ENCODE results near the gene SMARCC2. TPM values are rescaled to one million over a fixed set of nuclear protein-coding genes. Genes with fewer than 3 reads are reported as not detected.

SMARCC2 gene
- polyA plus RNA-seq, 2 of the 4 experiments (the other 2 are of a cell fraction), result 51.9 to 83.9 TPM

DNA sequence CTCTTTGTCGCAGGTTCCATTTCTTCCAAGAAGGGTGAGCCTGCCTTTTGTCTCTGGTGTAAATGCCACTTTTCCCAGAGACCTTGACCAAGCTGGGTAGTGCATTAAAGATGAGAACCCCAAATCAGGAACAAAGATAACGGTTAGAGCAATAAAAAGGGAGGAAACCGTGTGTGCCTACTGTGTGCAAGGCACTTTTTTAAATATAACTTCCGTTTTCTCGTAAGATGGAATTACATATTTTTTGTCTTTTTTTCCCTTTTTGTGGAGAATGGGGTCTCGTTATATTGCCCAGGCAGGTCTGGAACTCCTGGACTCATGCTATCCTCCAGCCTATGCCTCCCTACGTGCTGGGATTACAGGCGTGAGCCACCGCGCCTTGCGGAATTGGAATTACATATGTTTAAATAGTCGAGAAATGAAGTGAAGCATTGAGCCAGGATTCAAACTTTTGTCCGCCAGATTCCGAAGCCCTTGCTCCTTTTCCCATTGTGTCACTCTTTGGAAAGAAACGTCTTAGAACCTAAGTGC is 34.4 kb upstream of the SMARCC2 start:
- peak; percentile 11 to 14; a peak in 5 of 6 replicates for ATAC-seq
- WGBS (ENCODE audit: missing lambda C conversion rate), result 24% methylated on average over 15 of the region's 15 CpGs

DNA sequence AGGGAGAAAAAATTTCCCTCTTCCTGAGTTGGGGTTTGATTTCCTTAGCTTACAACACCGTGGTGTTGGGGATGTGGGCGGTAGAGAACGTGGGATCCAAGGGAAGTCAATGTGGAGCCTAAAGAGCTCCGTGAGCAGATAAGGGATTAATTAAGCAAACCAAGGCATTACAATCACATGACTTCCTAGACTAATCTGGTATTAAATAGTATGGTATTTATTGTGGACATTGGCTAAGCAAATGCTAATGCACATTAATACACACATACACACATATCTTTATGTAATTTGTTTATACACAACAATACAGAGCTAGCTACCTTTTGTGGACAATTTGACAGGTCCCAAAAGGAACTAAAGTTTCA is 33.2 kb upstream of the SMARCC2 start:
- ChIA-PET CTCF (interaction anchor here (0.5 to 4.2 kb wide), 26 partner anchors 9 to 484 kb away, joined by 3 to 67 read pairs (median 4); partner anchors contain the start of genes ANKRD52, SMARCC2 and ZC3H10), POLR2A (interaction anchor here (0.9 to 2.3 kb wide), 15 partner anchors 8 to 137 kb away, joined by 3 to 34 read pairs (median 8); partner anchors contain the start of genes ANKRD52, COQ10A, ESYT1 and PA2G4)
- ATAC-seq (no peak), DNase-seq (ENCODE audit: low read depth in 1 of 2, low spot score in 1 of 2) (no peak), FAIRE-seq (no peak)
- peaks cover 26% of the 10 kb centered on the region for H3K4me1 ChIP-seq
- 46% methylated on average over 4 of the region's 4 CpGs for WGBS (ENCODE audit: missing lambda C conversion rate)
- TF ChIP-seq MAX (IDR thresholded peaks at IDR 0.05) (no peak), ZFP36 (IDR thresholded peaks at IDR 0.05; ENCODE audit: borderline replicate concordance, partially characterized antibody) (no peak), HEYL (CRISPR knock-in tag; IDR thresholded peaks at IDR 0.05) (no peak), RCOR1 (IDR thresholded peaks at IDR 0.05; ENCODE audit: low read depth, low read length) (no peak), NFE2L2 (conservative IDR thresholded peaks at IDR 0.05; ENCODE audit: low read length) (no peak), BHLHE40 (IDR thresholded peaks at IDR 0.05; ENCODE audit: low read depth, low read length) (no peak), EHMT2 (IDR thresholded peaks at IDR 0.05; ENCODE audit: low read depth) (no peak), HOXB5 (CRISPR knock-in tag; IDR thresholded peaks at IDR 0.05) (no peak), KDM1A (IDR thresholded peaks at IDR 0.05; ENCODE audit: low read depth) (no peak), GATA3 (IDR thresholded peaks at IDR 0.05; ENCODE audit: borderline replicate concordance) (no peak), RNF2 (IDR thresholded peaks at IDR 0.05; ENCODE audit: borderline replicate concordance, low read depth) (no peak), POLR2A (IDR thresholded peaks at IDR 0.05; ENCODE audit: low read length) (no peak), HOXA7 (CRISPR knock-in tag; IDR thresholded peaks at IDR 0.05) (no peak)
- TF ChIP-seq, protein P1, sequence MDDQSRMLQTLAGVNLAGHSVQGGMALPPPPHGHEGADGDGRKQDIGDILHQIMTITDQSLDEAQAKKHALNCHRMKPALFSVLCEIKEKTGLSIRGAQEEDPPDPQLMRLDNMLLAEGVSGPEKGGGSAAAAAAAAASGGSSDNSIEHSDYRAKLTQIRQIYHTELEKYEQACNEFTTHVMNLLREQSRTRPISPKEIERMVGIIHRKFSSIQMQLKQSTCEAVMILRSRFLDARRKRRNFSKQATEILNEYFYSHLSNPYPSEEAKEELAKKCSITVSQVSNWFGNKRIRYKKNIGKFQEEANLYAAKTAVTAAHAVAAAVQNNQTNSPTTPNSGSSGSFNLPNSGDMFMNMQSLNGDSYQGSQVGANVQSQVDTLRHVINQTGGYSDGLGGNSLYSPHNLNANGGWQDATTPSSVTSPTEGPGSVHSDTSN (IDR thresholded peaks at IDR 0.05), result no peak
- H3K27ac ChIP-seq, result peak overlapping the region; percentile 91 to 94
- H3K4me2 ChIP-seq, result peak overlapping the region; percentile 71
- H3K4me3 ChIP-seq, result peak overlapping the region; percentile 71
- H3K9me3 ChIP-seq, result no peaks in the 10 kb centered on the region

More for the DNA sequence above, 34.4 kb upstream of the SMARCC2 start:
- ChIA-PET CTCF (interaction anchor here (0.9 to 4.2 kb wide), 15 partner anchors 10 to 104 kb away, joined by 3 to 67 read pairs (median 6); partner anchors contain the start of genes SMARCC2 and ZC3H10), POLR2A (no interaction called here)
- FAIRE-seq (no peak), DNase-seq (ENCODE audit: low read depth in 1 of 2, low spot score in 1 of 2) (no peak)
- Histone ChIP-seq H3K4me1 (peaks cover 26% of the 10 kb centered on the region), H3K27ac (peak overlapping the region; percentile 76 to 94), H3K4me3 (peak overlapping the region; percentile 30), H3K9me3 (no peaks in the 10 kb centered on the region), H3K4me2 (peak overlapping the region; percentile 86)
- TF ChIP-seq HOXA7 (CRISPR knock-in tag; IDR thresholded peaks at IDR 0.05) (no peak), GATA3 (IDR thresholded peaks at IDR 0.05; ENCODE audit: borderline replicate concordance) (0 out of 2 replicates have a peak, but pooled peaks have one; percentile 16)

GRCh38 chr12:56221757-56222530 is 32.7 kb upstream of the SMARCC2 start, which contains the start of gene RNF41:
Gene RNF41, minus strand, starts transcription at chr12:56221922. Its CDS starts 7,875 bp downstream, at chr12:56214047.
- 8% methylated on average over 33 of the region's 42 CpGs for WGBS (ENCODE audit: missing lambda C conversion rate)
- peak within 1 kb of the TSS; percentile 94 for H3K4me2 ChIP-seq
- POLR2A ChIA-PET, result interaction anchor here (0.8 to 2.3 kb wide), 23 partner anchors 9 to 287 kb away, joined by 3 to 34 read pairs (median 5); partner anchors contain the start of genes ANKRD52, COQ10A, ESYT1 and PA2G4
- peak within 1 kb of the TSS; percentile 71 for H3K4me3 ChIP-seq
- ATAC-seq (peak; percentile 82 to 89), FAIRE-seq (no peak), DNase-seq (ENCODE audit: low read depth in 1 of 2, low spot score in 1 of 2) (peak; percentile 97 to 100)
- CTCF ChIA-PET, result interaction anchor here (0.5 to 4.2 kb wide), 28 partner anchors 10 to 483 kb away, joined by 3 to 67 read pairs (median 4); partner anchors contain the start of genes ANKRD52, SMARCC2 and ZC3H10
- peak within 1 kb of the TSS; percentile 91 to 94 for H3K27ac ChIP-seq
- H3K4me1 ChIP-seq, result peaks cover 26% of the 10 kb centered on the region
- H3K9me3 ChIP-seq, result no peaks in the 10 kb centered on the region
- TF ChIP-seq TP53 (CRISPR knock-in tag; IDR thresholded peaks at IDR 0.05) (no peak), ESRRA (IDR thresholded peaks at IDR 0.05; ENCODE audit: borderline replicate concordance, low read length) (no peak), POLR2AphosphoS2 (conservative IDR thresholded peaks at IDR 0.05; ENCODE audit: low read length) (no peak), KDM1A (IDR thresholded peaks at IDR 0.05; ENCODE audit: low read depth) (no peak), HDAC2 (IDR thresholded peaks at IDR 0.05) (no peak), CEBPB (IDR thresholded peaks at IDR 0.05) (0 out of 4 replicates have a peak, but pooled peaks of 1 of the 2 experiments have one; percentile 19), HOXA7 (CRISPR knock-in tag; IDR thresholded peaks at IDR 0.05) (no peak), TFCP2L1 (CRISPR knock-in tag; IDR thresholded peaks at IDR 0.05) (no peak), HES2 (IDR thresholded peaks at IDR 0.05) (no peak), RFX5 (IDR thresholded peaks at IDR 0.05) (peak; percentile 13; the same call in 1 of the 2 replicates), BCL3 (IDR thresholded peaks at IDR 0.05) (peak; percentile 93; the same call in 1 of the 3 replicates)
- TF ChIP-seq, protein P2, sequence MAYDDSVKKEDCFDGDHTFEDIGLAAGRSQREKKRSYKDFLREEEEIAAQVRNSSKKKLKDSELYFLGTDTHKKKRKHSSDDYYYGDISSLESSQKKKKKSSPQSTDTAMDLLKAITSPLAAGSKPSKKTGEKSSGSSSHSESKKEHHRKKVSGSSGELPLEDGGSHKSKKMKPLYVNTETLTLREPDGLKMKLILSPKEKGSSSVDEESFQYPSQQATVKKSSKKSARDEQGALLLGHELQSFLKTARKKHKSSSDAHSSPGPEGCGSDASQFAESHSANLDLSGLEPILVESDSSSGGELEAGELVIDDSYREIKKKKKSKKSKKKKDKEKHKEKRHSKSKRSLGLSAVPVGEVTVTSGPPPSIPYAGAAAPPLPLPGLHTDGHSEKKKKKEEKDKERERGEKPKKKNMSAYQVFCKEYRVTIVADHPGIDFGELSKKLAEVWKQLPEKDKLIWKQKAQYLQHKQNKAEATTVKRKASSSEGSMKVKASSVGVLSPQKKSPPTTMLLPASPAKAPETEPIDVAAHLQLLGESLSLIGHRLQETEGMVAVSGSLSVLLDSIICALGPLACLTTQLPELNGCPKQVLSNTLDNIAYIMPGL (CRISPR knock-in tag; IDR thresholded peaks at IDR 0.05; ENCODE audit: borderline replicate concordance), result no peak
- TF ChIP-seq, protein P3, sequence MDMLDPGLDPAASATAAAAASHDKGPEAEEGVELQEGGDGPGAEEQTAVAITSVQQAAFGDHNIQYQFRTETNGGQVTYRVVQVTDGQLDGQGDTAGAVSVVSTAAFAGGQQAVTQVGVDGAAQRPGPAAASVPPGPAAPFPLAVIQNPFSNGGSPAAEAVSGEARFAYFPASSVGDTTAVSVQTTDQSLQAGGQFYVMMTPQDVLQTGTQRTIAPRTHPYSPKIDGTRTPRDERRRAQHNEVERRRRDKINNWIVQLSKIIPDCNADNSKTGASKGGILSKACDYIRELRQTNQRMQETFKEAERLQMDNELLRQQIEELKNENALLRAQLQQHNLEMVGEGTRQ (IDR thresholded peaks at IDR 0.05), result no peak
- TF ChIP-seq, protein P4, sequence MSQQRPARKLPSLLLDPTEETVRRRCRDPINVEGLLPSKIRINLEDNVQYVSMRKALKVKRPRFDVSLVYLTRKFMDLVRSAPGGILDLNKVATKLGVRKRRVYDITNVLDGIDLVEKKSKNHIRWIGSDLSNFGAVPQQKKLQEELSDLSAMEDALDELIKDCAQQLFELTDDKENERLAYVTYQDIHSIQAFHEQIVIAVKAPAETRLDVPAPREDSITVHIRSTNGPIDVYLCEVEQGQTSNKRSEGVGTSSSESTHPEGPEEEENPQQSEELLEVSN (IDR thresholded peaks at IDR 0.05; ENCODE audit: borderline replicate concordance, low read depth), result no peak; the same call in 1 of the 2 replicates
